BE2C (cell line): ENCODE measurements around the gene RHNO1.

Source experiments
- DNase-seq: peaks from one replicate; pipeline ENCODE4 v3.0.0-alpha.2; 2020
- H3K27me3 ChIP-seq: fragments of 250-450 bp; sonication (Bioruptor Pico); 2 replicates; pipeline ENCODE4 v1.5.1; 2020; ENCODE audit warnings: mild to moderate bottlenecking
- H3K36me3 ChIP-seq: fragments of 250-450 bp; sonication (Bioruptor Pico); 2 replicates; pipeline ENCODE4 v1.5.1; 2020; ENCODE audit warnings: mild to moderate bottlenecking
- H3K4me1 ChIP-seq: fragments of 250-450 bp; sonication (Bioruptor Pico); 2 replicates; pipeline ENCODE4 v1.5.1; 2020
- H3K4me3 ChIP-seq: 2 replicates; pipeline ENCODE4 v1.5.1; 2011; ENCODE audit warnings: low read depth, low read length
- H3K9me3 ChIP-seq: fragments of 250-450 bp; sonication (Bioruptor Pico); 2 replicates; pipeline ENCODE4 v1.5.1; 2020
- CTCF ChIP-seq: IDR thresholded peaks from 2 replicates; pipeline ENCODE4 v1.5.1; 2012; ENCODE audit warnings: mild to moderate bottlenecking, low read depth, low read length

The RHNO1 gene

GRCh38 chr12:2892246-2892645 lies 15.2 kb downstream of the RHNO1 start:
- H3K9me3 ChIP-seq, result no peaks in the 10 kb centered on the region
- H3K4me1 ChIP-seq, result peaks cover 3% of the 10 kb centered on the region; the same call in 1 of the 2 replicates
- peaks cover 4% of the 10 kb centered on the region for H3K36me3 ChIP-seq
- H3K4me3 ChIP-seq, result peak overlapping the region; percentile 93; the same call in 1 of the 2 replicates
- no peaks in the 10 kb centered on the region for H3K27me3 ChIP-seq
- DNase-seq, result no peak
- TF ChIP-seq CTCF, result no peak

GRCh38 chr12:2893007-2893406 lies 16.0 kb downstream of the RHNO1 start:
- TF ChIP-seq CTCF, result no peak

DNA sequence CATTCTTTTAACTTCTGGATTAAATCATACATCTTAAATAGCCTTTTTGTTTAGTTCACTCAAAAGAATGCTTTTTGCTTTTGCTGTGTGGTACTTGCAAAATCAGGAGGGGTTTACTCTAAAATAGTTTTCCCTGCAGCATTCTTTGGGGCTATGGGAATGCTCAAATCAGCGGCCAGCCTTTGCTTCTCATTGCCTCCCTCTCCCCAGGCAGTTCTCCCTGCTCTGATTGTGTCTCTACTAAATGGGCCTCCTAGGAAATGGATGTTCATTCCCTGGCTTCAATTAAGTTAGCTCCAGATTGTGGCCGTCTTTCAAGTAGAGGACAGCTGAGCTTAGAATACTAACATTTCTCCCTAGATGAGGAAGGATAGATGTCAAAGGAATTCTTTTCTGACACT lies 18.0 kb downstream of the RHNO1 start:
- no peak overlapping the region for H3K4me3 ChIP-seq

More at GRCh38 chr12:2893007-2893406, 16.0 kb downstream of the RHNO1 start:
- H3K4me1 ChIP-seq, result peaks cover 3% of the 10 kb centered on the region; the same call in 1 of the 2 replicates
- no peaks in the 10 kb centered on the region for H3K9me3 ChIP-seq
- DNase-seq, result no peak
- H3K4me3 ChIP-seq, result no peak overlapping the region
- H3K27me3 ChIP-seq, result no peaks in the 10 kb centered on the region
- H3K36me3 ChIP-seq, result peaks cover 3% of the 10 kb centered on the region

GRCh38 chr12:2895511-2895910 lies 18.5 kb downstream of the RHNO1 start:
- no peaks in the 10 kb centered on the region for H3K27me3 ChIP-seq
- H3K9me3 ChIP-seq, result no peaks in the 10 kb centered on the region
- no peak for DNase-seq
- H3K36me3 ChIP-seq, result no peaks in the 10 kb centered on the region; the same call in none of the 2 replicates
- H3K4me1 ChIP-seq, result peaks cover 3% of the 10 kb centered on the region; the same call in 1 of the 2 replicates
- no peak for TF ChIP-seq CTCF
- H3K4me3 ChIP-seq, result no peak overlapping the region

More for the DNA sequence above, 18.0 kb downstream of the RHNO1 start:
- no peaks in the 10 kb centered on the region; the same call in none of the 2 replicates for H3K36me3 ChIP-seq
- no peak for TF ChIP-seq CTCF
- no peaks in the 10 kb centered on the region for H3K9me3 ChIP-seq
- H3K27me3 ChIP-seq, result no peaks in the 10 kb centered on the region
- H3K4me1 ChIP-seq, result peaks cover 3% of the 10 kb centered on the region; the same call in 1 of the 2 replicates
- DNase-seq, result no peak

DNA sequence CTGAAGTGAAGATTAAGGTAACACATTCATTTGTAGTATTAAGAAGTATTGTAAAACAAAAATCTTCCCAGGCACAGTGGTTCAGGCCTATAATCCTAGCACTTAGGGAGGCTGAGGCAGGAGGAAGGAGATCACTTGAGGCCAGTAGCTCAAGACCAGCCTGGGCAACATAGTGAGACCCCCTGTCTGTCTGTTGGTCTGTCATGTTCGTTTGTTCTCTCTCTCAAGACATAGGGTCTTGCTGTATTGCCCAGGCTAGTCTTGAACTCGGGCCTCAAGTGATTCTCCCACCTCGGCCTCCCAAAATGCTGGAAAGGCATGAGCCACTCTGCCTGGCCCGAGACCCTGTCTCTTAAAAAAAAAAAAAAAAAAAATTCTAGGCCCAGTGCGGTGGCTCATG lies 20.4 kb downstream of the RHNO1 start:
- no peak for DNase-seq
- H3K9me3 ChIP-seq, result no peaks in the 10 kb centered on the region
- no peak overlapping the region for H3K4me3 ChIP-seq
- no peak for TF ChIP-seq CTCF
- peaks cover 3% of the 10 kb centered on the region; the same call in 1 of the 2 replicates for H3K4me1 ChIP-seq
- H3K27me3 ChIP-seq, result no peaks in the 10 kb centered on the region
- no peaks in the 10 kb centered on the region; the same call in none of the 2 replicates for H3K36me3 ChIP-seq

DNA sequence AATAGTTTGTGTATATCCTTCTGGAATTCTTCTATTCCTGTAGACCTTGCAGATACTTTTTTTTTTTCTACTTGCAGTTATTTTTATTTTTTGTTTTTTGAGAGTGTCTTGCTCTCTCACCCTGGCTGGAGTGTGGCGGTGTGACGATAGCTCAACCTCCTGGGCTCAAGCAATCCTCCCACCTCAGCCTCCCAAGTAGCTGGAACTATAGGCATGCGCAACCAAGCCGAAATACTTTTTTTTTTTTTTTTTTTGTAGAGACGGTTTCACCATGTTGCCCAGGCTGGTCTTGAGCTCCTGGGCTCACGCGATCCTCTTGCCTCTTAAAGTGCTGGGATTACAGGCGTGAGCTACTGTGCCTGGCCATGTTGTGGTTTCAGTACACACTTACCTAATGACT lies 23.6 kb downstream of the RHNO1 start:
- Histone ChIP-seq H3K4me1 (no peaks in the 10 kb centered on the region), H3K9me3 (no peaks in the 10 kb centered on the region), H3K36me3 (no peaks in the 10 kb centered on the region; the same call in none of the 2 replicates), H3K27me3 (no peaks in the 10 kb centered on the region), H3K4me3 (no peak overlapping the region)
- TF ChIP-seq CTCF, result no peak
- DNase-seq, result no peak
